Adrenal gland (tissue), 12 donors: ENCODE results near the gene RHOH. TPM values are rescaled to one million over a fixed set of nuclear protein-coding genes. Genes with fewer than 3 reads are reported as not detected.

Experiments used
- DNase-seq, 7 donors: peaks; one replicate each; pipeline ENCODE4 v3.0.0-alpha.2; 2019 to 2020
- H3K27ac ChIP-seq, 5 donors: fragments of 200-600 bp; sonication (generic) in 4 of 5; 1 replicate in 3 of 5; 2 replicates in 2 of 5; pipeline versions ENCODE4 v1.5.1 to v1.8.0; 2016 to 2020; ENCODE audit warnings: mild to moderate bottlenecking in 1 of 5
- H3K27me3 ChIP-seq: fragments of 200-600 bp; 2 replicates; pipeline ENCODE4 v1.8.0; 2021
- H3K36me3 ChIP-seq, 2 donors: fragments of 200-600 bp; replicated peaks in 1 of 2; 1 replicate in 1 of 2; 2 replicates in 1 of 2; pipeline versions ENCODE4 v1.5.1 to v1.8.0; 2018 to 2022
- H3K4me1 ChIP-seq, 2 donors: fragments of 200-600 bp; replicated peaks in 1 of 2; 1 replicate in 1 of 2; 2 replicates in 1 of 2; pipeline versions ENCODE4 v1.5.1 to v1.8.0; 2018 to 2021
- H3K4me3 ChIP-seq, 4 donors: fragments of 200-600 bp; sonication (generic) in 3 of 4; one replicate each; pipeline ENCODE4 v1.5.1; 2016 to 2018
- H3K9me3 ChIP-seq, 3 donors: fragments of 200-600 bp; sonication (generic) in 1 of 3; replicated peaks in 1 of 3; 1 replicate in 2 of 3; 2 replicates in 1 of 3; pipeline versions ENCODE4 v1.5.1 to v1.8.0; 2016 to 2021
- CTCF ChIP-seq, 6 experiments: fragments of 450-650 bp in 4 of 6; fragments of 200-600 bp in 2 of 6; sonication (generic) in 1 of 6; IDR thresholded peaks; 1 replicate in 5 of 6; 2 replicates in 1 of 6; pipeline versions ENCODE4 v1.5.1 to v1.8.0; 2016 to 2021; ENCODE audit warnings: antibody characterized with exemption in 6 of 6, mild to moderate bottlenecking in 2 of 6, moderate library complexity in 1 of 6
- POLR2A ChIP-seq, 2 donors: fragments of 450-650 bp; IDR thresholded peaks; one replicate each; pipeline ENCODE4 v1.6.1; 2017; ENCODE audit warnings: antibody characterized with exemption in 2 of 2, mild to moderate bottlenecking in 2 of 2, moderate library complexity in 1 of 2
- WGBS, 4 donors: extraction: QIAGEN DNeasy Blood & Tissue Kit in 2 of 4; methylation state at CpG; one replicate each; pipeline versions ENCODE4 v1.1.5 to v1.1.7; 2013 to 2017; 5-methylcytosine and 5-hydroxymethylcytosine counted together
- intact Hi-C, 2 donors: fragments of 100-400 bp; cut with DNase I; formaldehyde crosslinking; loops; one replicate each; pipeline versions ENCODE4 v1.14.1 to v1.15.0; 2022 to 2023
- polyA plus RNA-seq, 3 donors: library from polyadenylated mRNA; stranded (reverse); fragments of 200-250 nt in 2 of 3; fragments of 350-450 nt in 1 of 3; fragmentation: Illumina TruSeq in 1 of 3; extraction: RNeasy Lipid Tissue Mini Kit (QIAGEN cat#74804) in 1 of 3; gene quantifications; one replicate each; pipeline ENCODE4 v1.2.3, GENCODE V29; 2013 to 2014
- total RNA-seq, 9 donors: library from RNA; depleted of rRNA in 4 of 9; stranded (reverse); fragments of >200 nt in 4 of 9; fragments of 120-200 nt in 1 of 9; fragmentation: NEBNext Ultra II Directional in 1 of 9; extraction: Animal tissue kit (Norgen Biotek cat#: 25700) in 1 of 9; gene quantifications; one replicate each; pipeline versions ENCODE4 v1.1.0 to v1.2.4, GENCODE V29; 2013 to 2023
- donor health status: healthy with polysubstance abuse.
- donor health status: Bipolar disorder and iron deficiency.
- donor health status: DM: yes; HTN: yes; CAD: no.
- donor health status: DM: no; HTN: no; CAD: no.
- donor health status: DM: no; HTN: no; CAD: no.
- donor health status: DM: yes; HTN: yes; CAD: no.

RHOH gene
- total and polyA plus RNA-seq, 12 donors, result 0.33 to 3.4 (median 0.96) TPM; not detected in 1

GRCh38 chr4:40270609-40271008 is 73.8 kb downstream of the RHOH start:
- no peak overlapping the region for H3K27ac ChIP-seq
- no peak for TF ChIP-seq POLR2A (IDR thresholded peaks at IDR 0.05)
- no peak for TF ChIP-seq CTCF (IDR thresholded peaks at IDR 0.05)
- no peaks in the 10 kb centered on the region for H3K27me3 ChIP-seq
- no peak overlapping the region for H3K4me3 ChIP-seq
- H3K9me3 ChIP-seq, result no peaks in the 10 kb centered on the region
- DNase-seq, result no peak
- WGBS, 4 donors, result 86 to 90% (median 86%) methylated on average over 12 of the region's 12 CpGs
- H3K36me3 ChIP-seq, result no peaks in the 10 kb centered on the region
- intact Hi-C loops, result no loop called here
- H3K4me1 ChIP-seq, result no peaks in the 10 kb centered on the region

GRCh38 chr4:40275065-40275730 is 78.4 kb downstream of the RHOH start:
- intact Hi-C loops, result no loop called here
- no peak for DNase-seq
- Histone ChIP-seq H3K36me3 (no peaks in the 10 kb centered on the region), H3K27me3 (no peaks in the 10 kb centered on the region), H3K4me3 (no peak overlapping the region), H3K4me1 (no peaks in the 10 kb centered on the region), H3K27ac (no peak overlapping the region), H3K9me3 (no peaks in the 10 kb centered on the region)
- whole genome bisulfite sequencing, 4 donors, result 87 to 95% (median 90%) methylated on average over 3 of the region's 3 CpGs
- TF ChIP-seq POLR2A (IDR thresholded peaks at IDR 0.05), result no peak
- TF ChIP-seq CTCF (IDR thresholded peaks at IDR 0.05), result no peak

GRCh38 chr4:40276546-40276945 is 79.7 kb downstream of the RHOH start:
- H3K9me3 ChIP-seq, result no peaks in the 10 kb centered on the region
- H3K36me3 ChIP-seq, result no peaks in the 10 kb centered on the region
- no peak for DNase-seq
- no peak overlapping the region for H3K4me3 ChIP-seq
- TF ChIP-seq CTCF (IDR thresholded peaks at IDR 0.05), result no peak
- TF ChIP-seq POLR2A (IDR thresholded peaks at IDR 0.05), result no peak
- H3K27ac ChIP-seq, result no peak overlapping the region
- intact Hi-C loops, result no loop called here
- H3K4me1 ChIP-seq, result no peaks in the 10 kb centered on the region
- H3K27me3 ChIP-seq, result no peaks in the 10 kb centered on the region
- WGBS, 4 donors, result 70 to 88% (median 83%) methylated on average over 4 of the region's 4 CpGs

GRCh38 chr4:40280586-40280985 is 83.8 kb downstream of the RHOH start:
- no peak for TF ChIP-seq CTCF (IDR thresholded peaks at IDR 0.05)
- no peak for TF ChIP-seq POLR2A (IDR thresholded peaks at IDR 0.05)
- Histone ChIP-seq H3K4me3 (no peak overlapping the region), H3K36me3 (no peaks in the 10 kb centered on the region), H3K9me3 (no peaks in the 10 kb centered on the region), H3K27ac (no peak overlapping the region), H3K27me3 (no peaks in the 10 kb centered on the region), H3K4me1 (no peaks in the 10 kb centered on the region)
- 81 to 100% (median 92%) methylated on average over 1 to 2 of the region's 2 CpGs for WGBS, 4 donors
- intact Hi-C loops, result no loop called here
- no peak for DNase-seq
